Frontal cortex (tissue), 4 donors: ENCODE results near the gene MED13L. TPM values are rescaled to one million over a fixed set of nuclear protein-coding genes. Genes with fewer than 3 reads are reported as not detected.
"Not testable (repeated sequence)": the region's sequence is repeated elsewhere in the genome, so short reads cannot be mapped to it uniquely, and the experiment has no call there.

Source experiments
- DNase-seq, 2 donors: peaks; one replicate each; pipeline ENCODE4 v3.0.0; 2012; ENCODE audit warnings: low spot score in 2 of 2
- FAIRE-seq: peaks from 2 replicates; lab custom pipeline; 2012; peaks lifted over from hg19 to GRCh38; lab: Jason Lieb, UNC
- total RNA-seq: library from RNA; depleted of rRNA; stranded (reverse); fragments of >200 nt; gene quantifications from one replicate; pipeline ENCODE4 v1.2.3, GENCODE V29; 2014
- donor health status: control.
- donor health status: control.
- donor health status: control.

The MED13L gene
- total RNA-seq, 1 donor from 2014 or later, result 164 TPM

DNA sequence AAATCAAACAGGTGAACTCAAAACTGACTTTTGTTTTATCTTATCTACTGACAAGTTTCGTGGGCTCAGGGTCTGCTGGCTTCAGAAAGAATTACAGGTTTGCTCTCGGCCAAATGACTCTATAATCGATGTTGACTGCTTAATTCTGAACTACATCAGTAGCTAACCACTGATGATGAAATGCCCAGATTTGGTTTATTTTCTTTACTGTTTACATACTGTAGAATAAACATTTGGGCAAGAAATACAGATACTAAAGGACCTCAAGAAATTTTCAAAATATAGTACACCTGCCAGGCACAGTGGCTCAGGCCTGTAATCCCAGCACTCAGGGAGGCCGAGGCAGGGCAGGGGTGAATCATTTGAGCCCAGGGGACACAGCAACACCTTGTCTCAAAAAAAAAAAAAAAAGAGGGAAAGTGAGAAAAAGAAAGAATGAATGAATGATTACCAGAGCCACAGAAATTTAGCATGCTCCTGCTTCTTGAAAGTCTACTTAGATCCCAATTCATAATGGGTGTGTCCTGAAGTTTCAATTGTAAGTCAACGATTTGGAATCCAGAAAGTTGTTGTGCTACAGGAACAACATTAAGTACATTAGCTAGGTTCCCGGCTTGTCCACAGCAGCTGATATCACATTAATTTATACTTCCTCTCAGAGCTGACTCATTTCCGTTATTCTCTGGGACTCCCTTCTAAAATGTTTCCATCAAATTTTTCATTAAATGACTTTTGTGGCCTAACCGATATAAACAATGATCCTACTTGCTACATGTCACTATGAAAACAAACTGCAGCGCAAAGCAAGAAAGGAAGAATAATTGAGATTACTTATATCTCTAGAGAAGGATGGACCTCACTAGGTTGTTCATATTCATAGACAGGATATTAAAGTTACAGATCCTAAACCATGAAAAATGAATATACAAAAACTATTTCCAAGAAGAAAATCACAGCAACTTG, 134.3 kb downstream of the MED13L start:
- no peak for DNase-seq
- FAIRE-seq, result no peak

DNA sequence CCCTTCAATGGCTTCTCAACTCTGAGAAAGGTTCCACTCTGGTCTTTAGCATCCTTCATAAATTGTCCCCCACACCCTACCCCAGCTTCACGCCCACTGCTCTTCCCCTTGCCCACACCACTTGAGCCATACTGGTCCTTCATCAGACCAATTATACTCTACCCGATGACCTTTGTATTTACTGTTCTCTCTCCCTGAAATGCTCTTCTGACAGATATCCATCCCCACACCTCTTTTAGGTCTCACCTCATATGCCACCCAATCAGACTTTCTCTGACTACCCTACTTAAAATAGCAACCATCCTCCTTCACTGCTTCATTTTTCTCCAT, 135.7 kb downstream of the MED13L start:
- DNase-seq, result no peak
- no peak for FAIRE-seq

DNA sequence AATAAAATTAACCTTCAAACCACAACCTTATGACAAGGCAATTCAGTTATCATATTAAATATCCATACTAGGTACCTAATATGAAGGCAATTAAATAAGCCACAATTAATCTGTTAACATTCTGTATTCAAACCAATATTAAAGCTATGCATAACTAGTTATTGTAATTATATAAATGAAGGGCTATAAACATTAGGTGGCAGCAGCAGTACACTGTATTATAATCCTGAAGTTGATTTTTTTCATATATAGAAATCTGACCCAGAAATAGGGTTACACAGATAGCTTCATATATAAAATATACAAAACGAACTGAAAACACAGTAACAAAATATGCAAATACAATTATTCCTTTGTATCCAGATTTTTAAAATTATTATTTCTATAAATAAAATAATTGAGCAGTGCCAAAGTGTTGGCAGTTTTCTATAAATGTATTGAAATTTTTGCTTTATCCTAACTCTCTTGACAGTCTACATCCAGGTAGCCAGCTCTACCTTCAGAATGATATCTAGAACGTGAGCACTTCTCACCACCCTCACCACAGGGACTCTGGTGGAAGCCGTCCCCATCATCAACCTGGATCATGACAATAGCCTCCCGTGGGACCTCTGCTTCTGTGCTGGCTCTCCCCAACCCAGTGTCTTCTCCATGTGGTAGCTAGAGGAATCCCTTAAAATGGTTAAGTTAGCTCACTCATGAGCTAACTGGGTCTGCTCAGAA, 136.2 kb downstream of the MED13L start:
- FAIRE-seq (peak; percentile 75), DNase-seq (peak in 1 of 2 donors; percentile 2)

DNA sequence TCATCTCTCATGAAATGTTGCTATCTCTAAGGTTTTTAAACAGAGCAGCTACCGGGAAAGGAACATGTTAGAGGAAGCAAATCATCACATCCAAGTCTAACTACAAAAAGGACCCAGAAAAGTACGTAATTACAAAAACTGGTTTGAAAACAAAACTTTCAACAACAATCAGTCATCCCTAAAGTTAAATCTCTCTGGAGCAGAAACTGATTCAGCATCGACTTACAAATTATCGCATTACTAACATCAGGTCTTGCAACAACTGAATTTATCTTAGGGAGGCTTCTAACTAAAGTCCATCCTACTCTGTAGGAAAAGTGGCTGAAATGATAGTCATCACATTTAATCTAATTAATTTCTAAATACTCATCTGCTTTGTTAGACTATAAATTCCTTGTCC, 137.0 kb downstream of the MED13L start:
- no peak for FAIRE-seq
- no peak for DNase-seq

DNA sequence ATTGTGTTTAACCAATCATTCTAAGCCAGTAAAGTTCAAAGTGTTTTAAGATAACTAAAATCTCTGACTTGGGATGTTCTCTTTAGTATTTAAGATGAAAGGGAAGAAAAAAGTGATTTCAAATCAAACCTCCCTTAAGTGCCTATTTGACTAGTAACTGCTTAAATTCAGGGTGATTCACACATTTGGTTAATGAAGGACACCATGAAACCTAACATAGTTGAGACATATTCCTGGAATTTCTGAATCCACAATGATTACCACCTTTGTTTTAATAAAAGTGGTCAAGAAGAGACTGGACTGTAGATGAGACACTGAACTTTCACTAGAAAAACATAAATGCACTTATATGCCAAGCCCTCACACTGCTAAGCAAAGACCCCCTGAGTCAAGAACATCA, 138.7 kb downstream of the MED13L start:
- DNase-seq (no peak), FAIRE-seq (no peak)

DNA sequence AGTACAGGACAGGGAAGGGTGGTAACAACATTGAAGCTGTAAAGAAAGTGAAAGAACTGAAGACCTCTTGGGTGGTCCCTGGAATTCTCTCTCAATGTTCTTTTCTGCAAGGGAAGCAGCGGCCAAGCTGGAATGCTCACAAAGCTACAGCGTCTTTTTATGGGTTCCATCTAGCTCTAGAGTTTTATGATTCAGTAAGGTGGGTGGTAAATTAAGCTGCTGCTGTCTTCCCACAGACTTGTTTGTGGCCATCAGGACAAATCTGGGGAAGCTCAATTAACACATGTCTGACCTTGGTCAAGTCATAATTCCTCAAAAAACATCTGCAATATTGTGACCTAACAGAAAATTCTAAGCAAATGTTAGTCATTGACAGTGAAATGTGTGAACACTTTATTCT, 139.1 kb downstream of the MED13L start:
- FAIRE-seq (no peak), DNase-seq (no peak)

DNA sequence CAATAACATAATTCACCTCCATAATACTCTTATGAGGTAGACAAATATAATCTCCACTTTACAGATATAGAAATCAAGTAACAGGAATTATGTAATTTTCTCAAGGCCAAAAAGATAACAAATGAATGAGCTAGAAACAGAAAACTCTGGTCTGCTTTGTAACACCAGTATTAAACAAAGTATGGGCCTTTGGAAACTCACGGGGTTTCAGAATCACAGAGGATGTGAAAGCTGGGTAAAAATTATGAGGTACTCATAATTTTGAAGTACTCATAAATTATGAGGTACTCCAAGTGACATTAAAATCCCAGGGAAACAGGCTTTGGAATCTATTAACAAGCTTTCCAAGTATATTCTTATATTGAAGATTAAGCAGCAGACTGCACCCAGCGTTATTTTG, 140.2 kb downstream of the MED13L start:
- DNase-seq (no peak), FAIRE-seq (no peak)

DNA sequence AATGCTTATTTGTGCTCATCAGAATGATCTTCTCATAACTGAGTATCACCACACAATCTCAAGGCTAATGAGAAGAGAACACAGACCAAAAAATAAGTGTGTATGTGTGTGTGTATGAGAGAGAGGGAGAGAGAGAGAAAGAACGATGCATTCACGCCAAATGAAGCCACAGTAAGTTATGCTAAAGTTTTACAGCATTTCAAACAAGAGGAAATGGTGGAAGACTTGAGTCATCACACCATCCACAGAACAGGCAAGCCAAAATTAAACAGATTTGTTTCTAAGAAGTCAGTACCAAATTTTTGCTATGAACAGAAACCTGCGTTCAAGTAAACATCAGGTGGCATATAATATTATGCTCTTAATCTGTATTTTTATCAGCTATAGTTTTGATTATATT, 141.2 kb downstream of the MED13L start:
- DNase-seq (no peak), FAIRE-seq (no peak)

DNA sequence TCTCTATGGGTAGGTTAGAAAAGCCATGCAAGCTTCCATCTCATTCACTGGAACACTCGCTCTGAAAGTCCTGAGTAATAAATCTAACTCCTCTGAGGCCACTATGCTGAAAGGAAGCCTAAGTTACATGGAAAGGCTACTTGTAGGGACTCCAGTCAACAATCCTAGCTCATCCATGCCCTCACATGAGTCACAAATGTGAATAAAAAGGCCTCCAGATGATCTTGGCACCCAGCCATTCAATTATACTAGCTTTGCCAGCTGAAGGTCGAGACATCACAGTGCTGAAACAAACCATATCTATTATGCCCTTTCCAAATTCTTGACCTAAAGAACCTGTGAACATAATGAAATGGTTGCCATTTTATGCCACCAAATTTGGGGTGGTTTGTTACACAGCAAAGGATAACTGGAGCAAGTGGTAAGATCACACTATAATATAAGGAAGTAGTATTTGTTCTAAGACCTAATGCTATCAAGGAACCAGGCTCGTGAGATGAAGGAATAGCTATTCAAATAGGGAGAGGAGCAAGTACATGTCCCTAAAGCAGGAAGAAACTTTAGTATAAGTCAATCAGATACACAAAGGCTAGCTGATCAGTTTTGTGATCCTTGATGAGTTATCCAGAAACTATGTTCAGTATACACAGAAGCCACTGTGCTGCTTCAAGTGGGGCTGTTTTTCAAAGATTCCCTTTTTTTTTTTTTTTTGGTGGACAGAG, 142.1 kb downstream of the MED13L start:
- FAIRE-seq (no peak), DNase-seq (no peak)

DNA sequence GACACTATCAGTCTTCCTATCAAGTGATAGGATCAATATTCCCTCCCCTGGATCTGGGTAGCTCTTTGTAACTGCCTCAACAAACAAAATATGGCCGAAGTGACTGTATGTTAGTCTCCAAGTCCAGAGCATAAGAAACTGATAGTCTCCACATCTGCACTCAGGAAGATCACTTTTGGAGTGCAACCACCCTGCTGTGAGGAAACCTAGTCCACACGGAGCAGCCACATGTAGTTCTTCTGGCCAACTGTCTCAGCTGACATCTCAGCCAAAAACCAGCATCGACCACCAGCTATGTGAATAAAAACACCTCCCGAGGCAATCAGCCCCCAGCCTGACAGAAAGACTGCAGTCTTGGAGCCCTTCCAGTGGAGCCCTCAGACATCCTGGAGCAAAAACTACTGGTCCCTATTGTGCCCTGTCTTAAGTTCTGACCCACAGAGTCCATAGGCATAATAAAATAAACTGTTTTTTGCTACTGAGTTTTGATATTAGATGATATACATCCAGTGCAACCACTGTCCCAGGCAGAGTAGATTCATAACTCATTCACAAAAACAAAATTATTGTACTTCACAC, 143.8 kb downstream of the MED13L start:
- DNase-seq, result no peak
- no peak for FAIRE-seq

DNA sequence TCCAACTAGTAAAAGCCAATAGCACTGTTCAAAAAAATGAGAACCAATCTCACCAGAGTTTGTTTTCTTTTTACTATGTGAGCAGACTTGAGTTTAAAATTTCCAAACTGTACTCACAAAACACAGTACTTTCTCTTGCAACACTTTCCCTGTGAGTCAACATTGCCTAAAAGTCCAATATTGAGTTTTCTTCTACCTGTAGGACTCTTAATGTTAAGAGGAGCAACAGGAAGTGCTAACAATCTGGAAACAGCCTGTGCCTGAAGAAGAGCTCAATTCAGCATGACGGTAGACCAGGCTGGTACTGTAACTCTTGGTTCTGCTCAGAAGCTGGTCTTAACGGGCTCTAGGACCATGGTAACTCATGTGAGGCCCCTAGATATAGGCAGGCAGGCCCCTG, 144.3 kb downstream of the MED13L start:
- no peak for FAIRE-seq
- no peak for DNase-seq

DNA sequence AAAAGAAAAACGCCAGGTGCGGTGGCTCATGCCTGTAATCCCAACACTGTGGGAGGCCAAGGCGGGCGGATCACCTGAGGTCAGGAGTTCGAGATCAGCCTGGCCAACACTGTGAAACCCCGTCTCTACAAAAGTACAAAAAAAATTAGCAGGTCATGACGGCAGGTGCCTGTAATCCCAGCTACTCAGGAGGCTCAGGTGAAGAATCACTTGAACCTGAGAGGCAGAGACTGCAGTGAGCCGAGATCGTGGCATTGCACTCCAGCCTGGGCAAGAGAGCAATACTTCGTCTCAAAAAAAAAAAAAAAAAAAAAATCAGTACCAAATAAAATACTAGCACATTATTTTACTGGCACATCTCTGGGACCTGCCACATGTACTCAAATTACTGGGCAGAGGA, 145.5 kb downstream of the MED13L start:
- DNase-seq, FAIRE-seq: not testable (repeated sequence)

DNA sequence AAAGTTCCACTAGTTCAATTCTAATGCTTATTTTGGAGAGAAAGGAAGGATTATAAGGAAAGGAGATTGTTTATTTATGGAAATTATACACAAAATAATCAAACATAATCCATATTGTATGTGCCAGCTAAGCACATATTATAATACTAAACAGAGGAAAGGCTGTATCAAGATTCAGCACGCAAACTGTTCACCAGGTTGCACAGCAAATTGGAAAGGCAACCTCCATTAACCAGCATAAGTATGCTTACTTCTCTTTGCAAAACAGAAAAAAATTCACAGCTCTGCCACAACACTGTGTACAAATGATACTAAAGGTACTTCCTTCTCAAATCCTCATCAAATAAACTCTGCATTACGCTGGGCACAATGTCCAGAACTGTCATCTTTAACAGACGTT, 146.3 kb downstream of the MED13L start:
- DNase-seq (no peak), FAIRE-seq (no peak)

DNA sequence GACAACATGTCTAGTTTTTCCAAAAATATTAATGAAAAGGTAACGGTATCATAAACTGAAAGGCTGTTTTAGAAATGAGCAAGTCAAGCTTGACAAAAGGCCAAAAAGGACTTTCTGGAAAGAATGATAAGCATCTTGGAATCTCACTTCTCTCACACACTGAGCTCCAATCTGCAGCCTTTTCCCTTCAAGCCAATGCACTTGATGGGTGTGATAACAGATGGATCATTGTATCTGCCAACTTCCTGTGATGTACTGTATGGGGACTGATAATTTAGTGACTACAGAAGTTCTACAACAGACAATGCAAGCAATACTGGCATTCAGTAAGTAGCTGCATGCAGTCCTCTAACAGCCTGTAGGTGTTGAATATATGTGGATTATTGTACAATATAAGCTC, 147.1 kb downstream of the MED13L start:
- FAIRE-seq, result no peak

DNA sequence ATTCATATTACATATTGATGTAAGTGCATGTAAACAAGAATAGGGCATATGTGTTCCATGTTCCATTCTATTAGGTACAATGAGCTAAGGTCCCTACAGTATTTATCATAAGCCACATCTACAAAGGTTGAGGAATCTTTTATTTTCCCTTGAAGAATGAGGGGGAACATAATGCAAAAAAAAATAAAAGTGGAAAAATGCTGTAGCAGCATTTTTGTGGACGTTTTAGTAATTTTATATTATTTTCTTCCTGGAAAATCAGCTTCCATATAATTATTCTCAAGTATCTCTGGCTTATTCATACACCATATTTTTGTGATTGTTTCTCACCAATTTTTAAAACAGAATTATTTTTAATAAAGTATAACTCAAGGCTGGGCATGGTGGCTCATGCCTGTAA, 148.7 kb downstream of the MED13L start:
- FAIRE-seq, result no peak
- no peak for DNase-seq

More for the DNA sequence above, 147.1 kb downstream of the MED13L start:
- no peak for DNase-seq

DNA sequence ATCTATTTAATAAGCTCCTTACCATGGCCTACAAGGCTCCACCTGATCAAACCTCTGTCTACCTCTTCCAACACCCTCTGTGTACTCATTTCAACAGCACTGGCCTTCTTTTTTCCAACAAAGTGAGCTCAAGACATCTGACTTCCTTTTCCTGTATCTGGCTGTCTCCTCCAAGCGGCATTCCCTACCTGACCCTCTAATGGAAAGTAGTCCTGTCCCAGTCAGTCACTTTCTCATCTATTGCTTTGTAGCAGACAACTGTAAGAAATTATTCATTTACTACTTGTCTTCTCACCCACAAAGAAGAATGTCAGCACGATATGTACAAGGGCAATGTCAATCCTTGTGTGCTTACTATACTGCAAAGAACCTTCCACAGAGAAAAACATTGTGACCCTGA, 149.6 kb downstream of the MED13L start:
- no peak for DNase-seq
- no peak for FAIRE-seq

DNA sequence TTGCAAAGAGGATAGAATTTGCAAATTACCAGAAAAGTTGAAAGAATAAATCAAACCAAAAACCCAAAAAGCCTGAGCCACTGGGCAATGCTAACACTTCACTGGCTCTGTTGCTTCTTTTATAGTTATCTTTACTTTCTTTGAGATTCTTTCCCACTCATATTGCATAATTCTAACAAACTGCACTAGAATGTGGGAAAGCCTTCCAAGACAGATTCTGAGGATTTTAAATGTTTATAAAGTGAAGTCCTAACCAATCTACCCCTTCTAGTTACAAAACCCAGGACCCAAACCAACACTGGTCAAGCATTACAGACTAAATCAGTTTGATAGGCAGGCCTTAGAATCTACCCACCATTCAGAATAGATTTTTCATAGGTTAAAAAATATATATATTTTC, 150.9 kb downstream of the MED13L start:
- DNase-seq, result no peak
- FAIRE-seq, result no peak

DNA sequence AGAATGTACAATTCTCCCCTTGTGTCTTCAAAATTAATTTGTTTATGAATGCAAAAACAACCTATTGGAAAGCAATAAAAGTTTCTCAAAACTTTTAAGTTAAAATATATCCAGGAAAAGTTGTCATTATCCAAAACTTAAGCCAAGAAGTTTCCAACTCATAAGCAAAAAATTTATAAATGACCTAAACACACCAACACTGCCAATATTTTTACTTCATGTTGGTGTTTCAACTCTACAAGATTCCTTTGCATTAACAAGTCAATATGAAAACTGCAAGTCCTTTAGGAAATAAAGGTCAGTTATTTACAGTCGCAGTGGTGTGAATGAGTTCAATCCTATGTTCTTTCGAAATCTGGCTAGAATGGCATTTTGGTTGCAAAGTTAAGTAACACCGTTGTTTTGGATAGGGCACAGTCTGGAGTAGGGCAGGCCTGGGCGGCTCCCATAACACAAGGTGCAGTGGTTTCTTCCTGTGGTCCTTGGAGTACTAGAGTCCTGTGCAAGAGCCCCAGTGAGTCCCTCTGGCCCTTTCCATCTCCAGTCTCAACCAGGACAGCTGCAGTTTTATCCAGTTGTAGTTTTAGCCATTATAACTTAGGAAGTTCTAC, 151.4 kb downstream of the MED13L start:
- FAIRE-seq (no peak), DNase-seq (no peak)

DNA sequence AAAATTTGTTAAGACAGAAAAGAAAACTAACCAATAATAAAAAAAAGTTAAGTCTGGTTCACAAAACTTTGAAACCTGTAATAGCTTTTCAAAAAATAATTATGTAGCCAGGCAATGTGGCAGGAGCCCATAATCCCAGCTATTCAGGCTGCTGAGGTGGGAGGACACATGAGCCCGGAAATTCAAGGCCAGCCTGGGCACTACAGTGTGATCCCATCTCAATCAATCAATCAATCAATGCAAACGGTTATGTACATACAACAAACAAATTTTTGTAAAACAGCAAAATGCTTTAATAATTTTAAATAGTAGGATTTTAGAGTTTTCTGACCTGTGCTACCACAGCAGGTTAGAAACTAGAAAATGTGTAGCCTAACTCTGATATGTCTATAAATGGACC, 152.4 kb downstream of the MED13L start:
- FAIRE-seq (no peak), DNase-seq (no peak)
